IPS-15b (cell line): ENCODE data around the gene HPCAL1.

Source experiments
- H3K27me3 ChIP-seq: one replicate; pipeline ENCODE4 v1.6.1; 2013; ENCODE audit warnings: low read length; ENCODE audit not compliant: control insufficient read depth, insufficient read depth
- H3K36me3 ChIP-seq: one replicate; pipeline ENCODE4 v1.6.1; 2013; ENCODE audit warnings: low read length; ENCODE audit not compliant: control insufficient read depth, insufficient read depth
- H3K4me1 ChIP-seq: one replicate; pipeline ENCODE4 v1.6.1; 2013; ENCODE audit warnings: mild to moderate bottlenecking, low read length; ENCODE audit not compliant: control insufficient read depth, insufficient read depth
- H3K4me3 ChIP-seq: one replicate; pipeline ENCODE4 v1.5.1; 2013; ENCODE audit warnings: low read depth, low read length
- H3K9ac ChIP-seq: one replicate; pipeline ENCODE4 v1.6.1; 2013; ENCODE audit warnings: low read depth, mild to moderate bottlenecking, low read length
- H3K9me3 ChIP-seq: one replicate; pipeline ENCODE4 v1.6.1; 2013; ENCODE audit warnings: mild to moderate bottlenecking, low read length; ENCODE audit not compliant: control insufficient read depth, insufficient read depth

HPCAL1 gene

DNA sequence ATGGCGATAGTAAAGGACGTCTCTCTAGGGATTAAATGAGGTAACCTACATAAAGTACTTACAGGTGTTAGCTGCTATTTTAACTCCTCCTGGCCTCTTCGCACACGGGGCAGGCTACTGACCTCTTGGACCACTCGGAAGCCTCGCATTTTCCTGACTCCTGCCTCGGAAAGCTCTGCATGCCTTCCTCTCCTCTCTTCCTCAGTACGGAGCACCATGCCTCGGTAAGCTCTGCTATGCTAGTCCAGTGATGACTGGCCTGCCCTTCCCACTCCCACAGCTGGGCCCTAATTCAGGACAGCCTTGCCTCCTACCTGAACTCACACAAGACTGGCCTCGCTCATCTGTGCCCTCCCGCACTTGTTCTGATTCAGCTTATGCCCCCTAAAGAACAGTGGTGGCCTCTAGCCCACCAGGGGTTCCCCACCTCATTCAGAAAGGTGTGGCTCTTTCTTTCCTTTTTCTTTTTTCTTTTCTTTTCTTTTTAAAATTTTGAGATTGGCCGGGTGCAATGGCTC is 22.7 kb upstream of the HPCAL1 start:
- Histone ChIP-seq H3K4me1 (no peaks in the 10 kb centered on the region), H3K9me3 (no peaks in the 10 kb centered on the region), H3K9ac (no peak overlapping the region), H3K4me3 (no peak overlapping the region), H3K27me3 (no peaks in the 10 kb centered on the region), H3K36me3 (no peaks in the 10 kb centered on the region)

DNA sequence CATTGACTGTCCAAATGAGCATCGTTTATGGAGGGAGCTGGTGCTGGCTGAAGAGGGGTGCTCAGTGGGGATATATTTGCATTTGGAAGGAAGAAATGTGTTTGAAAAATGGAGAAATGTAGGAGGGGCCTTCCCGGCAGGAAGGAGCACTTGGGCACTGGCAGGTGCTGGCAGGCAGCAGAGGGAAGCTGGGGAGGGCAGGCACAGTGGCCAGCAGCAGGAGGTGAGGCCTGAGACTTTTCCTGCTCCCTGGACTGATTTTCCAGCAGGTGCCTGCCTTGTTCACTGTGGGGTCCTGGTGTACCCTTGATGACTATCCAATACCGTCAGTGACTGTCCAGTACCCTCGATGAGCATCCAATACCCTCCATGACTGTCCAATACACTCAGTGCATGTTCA is 20.8 kb upstream of the HPCAL1 start:
- Histone ChIP-seq H3K4me1 (no peaks in the 10 kb centered on the region), H3K27me3 (no peaks in the 10 kb centered on the region), H3K9me3 (no peaks in the 10 kb centered on the region)

DNA sequence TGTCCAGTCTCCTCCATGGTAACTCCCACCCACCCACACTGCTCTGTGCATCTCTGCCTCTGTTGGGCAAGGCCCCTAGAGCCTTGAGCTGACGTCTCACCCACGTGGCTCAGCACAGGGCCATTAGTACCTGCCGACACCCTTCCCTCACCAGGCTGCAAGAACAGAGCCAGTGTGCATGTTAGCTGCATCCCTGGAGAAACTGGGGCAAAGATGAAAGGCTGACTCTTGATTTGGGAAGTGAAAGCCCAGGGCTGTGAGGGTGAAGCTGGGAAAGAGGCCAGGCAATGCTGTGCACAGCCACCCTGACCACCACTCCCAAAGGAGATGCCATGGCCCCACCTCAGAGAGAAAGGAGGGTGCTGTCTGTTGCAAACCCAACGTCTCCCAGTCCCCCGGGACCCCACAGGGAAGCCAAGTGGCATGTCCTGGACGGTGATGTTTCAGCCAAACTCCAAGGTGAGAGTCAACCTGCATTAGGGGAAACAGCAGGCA is 20.0 kb upstream of the HPCAL1 start:
- Histone ChIP-seq H3K9ac (no peak overlapping the region), H3K36me3 (no peaks in the 10 kb centered on the region), H3K4me3 (no peak overlapping the region), H3K9me3 (no peaks in the 10 kb centered on the region), H3K4me1 (no peaks in the 10 kb centered on the region), H3K27me3 (no peaks in the 10 kb centered on the region)

More for the DNA sequence above, 20.8 kb upstream of the HPCAL1 start:
- no peak overlapping the region for H3K4me3 ChIP-seq
- no peak overlapping the region for H3K9ac ChIP-seq
- H3K36me3 ChIP-seq, result no peaks in the 10 kb centered on the region

DNA sequence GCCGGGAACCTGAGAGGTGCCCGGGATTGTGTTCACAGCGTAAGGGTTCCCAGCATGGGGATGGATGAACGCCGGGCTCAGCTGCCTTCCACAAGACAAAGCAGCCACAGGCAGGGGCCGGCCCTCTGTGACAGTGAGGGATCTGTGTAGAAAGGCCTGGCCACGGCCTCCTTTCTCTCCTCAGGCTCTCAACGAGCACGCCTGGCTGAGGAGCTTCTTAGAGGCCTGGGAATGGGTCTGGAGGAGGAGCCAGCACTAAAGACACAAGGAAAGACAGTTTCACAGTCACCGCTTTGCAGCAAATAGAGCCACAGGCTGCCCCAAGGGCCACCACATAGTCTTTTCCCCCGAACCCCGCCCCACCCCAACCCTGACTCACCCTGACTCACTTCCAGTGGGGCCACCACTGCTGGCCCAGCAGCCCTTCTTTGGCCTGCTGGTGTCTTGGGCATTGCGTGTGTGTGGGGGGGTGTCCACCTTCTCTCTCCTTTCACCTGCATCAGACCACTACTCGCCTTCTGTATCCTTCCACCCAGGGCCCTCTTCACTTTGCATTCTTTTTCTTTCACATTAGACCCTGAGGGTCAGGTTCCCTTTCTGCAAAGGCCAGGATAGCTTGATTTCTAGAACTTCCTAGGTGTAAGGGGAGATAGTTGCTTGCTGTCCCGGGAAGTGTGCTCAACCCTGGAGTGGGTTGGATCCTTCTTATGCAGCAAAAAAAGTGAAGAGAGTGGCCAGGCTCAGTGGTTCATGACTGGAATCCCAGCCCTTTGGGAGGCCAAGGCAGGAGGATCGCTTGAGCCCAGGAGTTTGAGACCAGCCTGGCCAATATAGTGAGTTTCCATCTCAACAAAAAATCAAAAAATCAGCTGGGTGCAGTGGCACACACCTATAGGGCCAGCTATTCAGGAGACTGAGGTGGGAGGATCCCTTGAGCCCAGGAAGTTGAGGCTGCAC is 19.3 kb upstream of the HPCAL1 start:
- H3K9me3 ChIP-seq, result no peaks in the 10 kb centered on the region
- no peak overlapping the region for H3K9ac ChIP-seq
- no peak overlapping the region for H3K4me3 ChIP-seq
- no peaks in the 10 kb centered on the region for H3K27me3 ChIP-seq
- no peaks in the 10 kb centered on the region for H3K36me3 ChIP-seq
- H3K4me1 ChIP-seq, result no peaks in the 10 kb centered on the region

DNA sequence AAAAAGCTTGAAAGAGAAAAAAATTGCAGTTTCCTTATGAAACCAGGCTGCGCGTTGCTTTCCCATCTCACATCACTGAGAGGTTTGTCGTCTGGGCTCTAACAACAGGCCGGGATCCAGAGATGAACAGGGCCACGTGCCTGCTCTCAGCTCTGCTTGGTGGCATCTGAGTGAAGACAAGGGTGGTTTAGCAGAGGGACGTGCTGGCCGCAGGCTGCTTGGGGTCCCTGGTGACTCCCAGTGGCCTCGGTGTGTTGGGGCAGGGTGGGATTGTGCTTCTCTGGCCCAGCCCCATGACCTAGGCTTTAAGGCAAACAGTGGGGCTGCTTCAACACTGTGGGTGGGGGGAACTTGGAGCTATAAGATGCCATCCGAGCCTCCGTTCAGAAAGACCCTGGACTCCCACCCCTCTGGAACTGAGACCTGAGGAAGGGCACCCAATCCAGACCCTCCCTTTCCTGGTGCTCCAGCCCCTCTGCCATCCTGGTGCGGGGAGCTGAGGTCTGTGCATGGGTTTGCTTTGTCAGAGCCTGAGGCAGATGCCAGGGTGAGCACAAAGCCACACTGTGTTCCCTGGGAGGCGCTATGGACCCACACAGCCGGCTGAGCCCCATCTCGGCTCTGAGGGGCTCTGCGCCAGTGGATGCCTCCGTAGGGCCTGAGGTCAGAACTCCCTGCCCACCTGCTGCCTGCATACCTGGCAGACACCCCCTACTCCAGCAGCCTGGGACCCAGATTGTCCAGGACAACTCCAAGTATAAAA is 18.4 kb upstream of the HPCAL1 start:
- Histone ChIP-seq H3K27me3 (no peaks in the 10 kb centered on the region), H3K4me1 (no peaks in the 10 kb centered on the region), H3K36me3 (no peaks in the 10 kb centered on the region), H3K9me3 (no peaks in the 10 kb centered on the region), H3K9ac (no peak overlapping the region), H3K4me3 (no peak overlapping the region)

DNA sequence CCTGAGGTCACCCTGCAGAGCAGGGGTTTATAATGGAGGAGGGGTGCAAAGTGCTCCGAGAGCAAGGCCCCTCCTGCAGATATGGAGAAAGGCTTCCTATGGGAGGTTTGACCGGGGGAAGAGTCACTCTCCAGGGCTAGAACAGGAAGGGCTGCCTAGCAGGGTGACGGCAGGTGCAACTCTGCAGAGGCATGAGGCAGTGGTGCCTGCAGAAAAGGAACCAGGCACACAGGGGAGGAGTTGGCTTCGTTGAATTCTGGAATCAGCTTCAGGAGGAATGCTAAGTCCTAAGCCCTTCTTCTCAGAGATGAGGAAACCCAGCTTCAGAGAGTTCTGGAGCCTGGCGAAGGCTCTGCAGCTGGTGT is 17.5 kb upstream of the HPCAL1 start:
- Histone ChIP-seq H3K27me3 (no peaks in the 10 kb centered on the region), H3K9ac (no peak overlapping the region), H3K4me3 (no peak overlapping the region), H3K36me3 (no peaks in the 10 kb centered on the region), H3K9me3 (no peaks in the 10 kb centered on the region), H3K4me1 (no peaks in the 10 kb centered on the region)

DNA sequence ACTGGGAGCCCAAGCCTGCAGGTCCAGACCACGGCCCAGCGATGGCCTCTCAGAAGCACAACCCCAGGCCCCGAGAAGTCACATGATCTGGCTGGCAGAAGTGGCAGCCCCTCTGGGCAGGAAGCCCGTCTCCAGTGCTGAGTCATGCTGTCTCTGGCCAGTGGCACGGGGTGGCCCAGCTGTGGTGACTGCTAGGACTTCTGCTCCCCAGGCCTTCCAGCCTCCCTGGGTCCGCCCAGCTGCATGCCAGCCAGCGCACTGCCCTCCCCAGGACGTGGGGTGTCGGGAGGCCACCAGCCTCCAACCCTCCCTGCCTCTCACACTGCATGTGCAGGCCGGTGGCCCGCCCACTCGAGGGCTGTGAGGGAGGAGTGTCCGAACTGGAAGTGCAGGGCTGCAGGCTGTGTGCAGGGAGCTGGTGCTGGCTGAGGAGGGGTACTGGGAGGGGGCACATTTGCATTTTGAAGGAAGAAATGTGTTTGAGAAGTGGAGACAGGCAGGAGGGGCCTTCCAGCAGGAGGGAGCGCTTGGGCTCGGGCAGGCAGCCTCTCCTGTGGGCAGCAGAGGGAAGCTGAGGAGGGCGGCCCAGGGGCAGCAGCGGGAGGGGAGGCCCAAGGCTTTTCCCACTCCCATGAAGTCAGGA is 17.0 kb upstream of the HPCAL1 start:
- H3K4me1 ChIP-seq, result no peaks in the 10 kb centered on the region
- H3K9ac ChIP-seq, result no peak overlapping the region
- H3K27me3 ChIP-seq, result no peaks in the 10 kb centered on the region
- H3K36me3 ChIP-seq, result no peaks in the 10 kb centered on the region
- H3K4me3 ChIP-seq, result no peak overlapping the region
- H3K9me3 ChIP-seq, result no peaks in the 10 kb centered on the region

DNA sequence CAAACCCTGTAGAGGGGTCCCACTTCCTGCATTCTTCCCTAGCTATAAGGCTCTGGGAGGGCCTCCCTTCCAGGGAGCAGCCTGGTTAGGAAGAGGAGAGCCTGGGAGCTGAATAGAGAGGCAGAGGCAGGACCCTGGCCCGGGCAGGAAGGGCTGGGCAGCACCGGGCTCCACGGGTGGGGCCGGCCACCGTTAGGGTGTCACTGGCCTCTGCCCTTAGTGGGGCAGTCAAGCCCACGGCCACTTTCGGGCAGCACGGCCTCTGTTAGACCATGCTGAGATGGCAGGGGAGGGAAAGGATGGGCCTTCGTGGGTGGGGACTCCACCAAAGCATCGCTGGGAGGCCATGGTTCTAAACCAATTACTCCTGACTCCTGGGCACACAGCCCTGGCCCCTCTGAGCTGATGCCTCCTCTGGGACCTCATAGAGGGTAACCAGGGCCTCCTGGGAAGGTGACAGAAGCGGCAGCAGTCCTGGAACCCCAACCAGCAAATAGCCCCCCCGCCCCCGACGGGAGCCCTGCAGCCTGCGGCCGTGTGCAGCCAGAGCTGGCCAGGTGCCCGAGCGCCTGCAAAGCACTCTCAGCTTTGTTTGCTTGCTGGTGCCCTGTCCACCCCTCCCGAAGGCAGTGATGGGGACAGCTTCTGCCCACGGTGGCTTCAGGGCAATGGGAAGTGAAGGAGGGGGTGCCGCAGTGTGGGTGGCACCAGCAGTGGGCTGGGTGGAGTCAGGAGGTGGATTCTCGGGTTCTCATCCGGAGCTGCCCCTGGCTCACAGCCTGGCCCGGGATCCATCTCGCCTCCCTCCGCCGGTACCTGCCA is 16.3 kb upstream of the HPCAL1 start:
- H3K4me1 ChIP-seq, result no peaks in the 10 kb centered on the region
- no peak overlapping the region for H3K4me3 ChIP-seq
- no peaks in the 10 kb centered on the region for H3K27me3 ChIP-seq
- no peaks in the 10 kb centered on the region for H3K9me3 ChIP-seq
- H3K36me3 ChIP-seq, result no peaks in the 10 kb centered on the region
- H3K9ac ChIP-seq, result no peak overlapping the region

DNA sequence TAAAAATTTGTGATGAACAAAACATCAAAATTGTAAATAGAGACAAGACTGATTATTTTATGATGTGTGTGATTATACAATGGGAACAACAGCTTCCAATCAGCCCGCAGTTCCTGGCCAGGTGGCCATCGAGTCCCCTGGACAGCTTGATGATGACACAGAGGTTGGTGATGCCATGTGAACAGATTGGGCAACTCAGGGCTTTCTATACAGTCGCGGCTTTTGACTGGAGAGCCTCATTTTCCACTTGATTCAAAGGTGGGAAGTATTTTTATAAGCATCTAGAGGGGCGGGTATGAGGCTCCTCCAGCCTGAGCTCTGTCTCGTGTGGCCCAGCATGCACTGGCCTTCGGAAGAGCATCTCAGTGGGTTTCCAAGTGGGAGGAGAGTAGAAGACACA is 14.9 kb upstream of the HPCAL1 start:
- Histone ChIP-seq H3K4me1 (no peaks in the 10 kb centered on the region), H3K27me3 (no peaks in the 10 kb centered on the region), H3K9ac (no peak overlapping the region), H3K36me3 (no peaks in the 10 kb centered on the region), H3K4me3 (no peak overlapping the region), H3K9me3 (no peaks in the 10 kb centered on the region)

DNA sequence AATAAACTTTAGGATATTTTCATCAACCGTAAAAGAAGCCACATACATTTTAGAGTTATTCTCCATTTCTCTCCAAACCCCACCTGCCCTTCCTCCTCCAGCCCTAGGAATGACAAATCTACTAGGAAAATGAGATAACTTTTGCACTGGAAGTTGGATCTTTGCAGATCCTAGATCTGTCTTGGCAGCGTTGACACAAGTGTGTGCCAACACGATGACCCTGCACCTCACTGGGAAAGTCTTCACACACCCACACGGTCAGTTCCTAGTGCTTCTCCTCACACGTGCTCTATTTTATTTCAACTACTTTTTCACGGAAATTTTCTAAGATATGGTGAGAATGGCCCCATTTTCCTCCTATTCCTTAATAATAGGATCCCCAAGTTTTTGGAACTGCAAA is 14.1 kb upstream of the HPCAL1 start:
- no peaks in the 10 kb centered on the region for H3K4me1 ChIP-seq
- no peak overlapping the region for H3K9ac ChIP-seq
- no peaks in the 10 kb centered on the region for H3K9me3 ChIP-seq
- no peaks in the 10 kb centered on the region for H3K36me3 ChIP-seq
- no peaks in the 10 kb centered on the region for H3K27me3 ChIP-seq
- H3K4me3 ChIP-seq, result no peak overlapping the region

DNA sequence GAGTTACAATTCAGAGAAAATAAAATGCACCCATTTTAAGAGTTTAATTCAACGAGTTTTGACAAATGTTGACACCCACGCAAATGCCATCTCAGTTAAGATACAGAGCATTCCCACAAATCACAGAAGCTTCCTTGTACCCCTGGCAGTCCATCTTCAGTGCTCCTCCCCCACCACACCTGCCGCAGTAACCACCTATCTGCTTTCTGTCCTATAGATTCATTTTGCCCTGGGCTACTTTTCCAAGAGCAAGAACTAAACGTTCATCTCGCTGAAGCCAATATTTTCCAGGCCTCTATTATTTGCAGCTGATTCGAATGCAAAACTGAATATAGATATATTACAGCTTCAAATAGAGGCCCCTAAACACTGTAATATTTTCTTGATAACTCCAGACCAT is 13.4 kb upstream of the HPCAL1 start:
- no peaks in the 10 kb centered on the region for H3K27me3 ChIP-seq
- H3K36me3 ChIP-seq, result no peaks in the 10 kb centered on the region
- no peak overlapping the region for H3K9ac ChIP-seq
- H3K9me3 ChIP-seq, result no peaks in the 10 kb centered on the region
- no peak overlapping the region for H3K4me3 ChIP-seq
- no peaks in the 10 kb centered on the region for H3K4me1 ChIP-seq
